HepG2 (cell line): ENCODE data around the gene DISP2. TPM values are rescaled to one million over a fixed set of nuclear protein-coding genes. Genes with fewer than 3 reads are reported as not detected.

Experiments used
- ATF6 ChIP-seq: sonication (generic); formaldehyde crosslinking; conservative IDR thresholded peaks from 2 replicates; pipeline ENCODE4 v1.4.0; 2020; ENCODE audit warnings: missing genetic modification reagents
- CEBPG ChIP-seq: IDR thresholded peaks from 2 replicates; pipeline ENCODE4 v1.6.1; 2016
- CREB1 ChIP-seq, 2 experiments: fragments of 450-650 bp in 1 of 2; IDR thresholded peaks; 2 replicates each; pipeline ENCODE4 v1.6.1; 2016 to 2017; ENCODE audit warnings: control low read depth in 1 of 2, mild to moderate bottlenecking in 1 of 2, missing compliant biosample characterization in 1 of 2, missing genetic modification characterization in 1 of 2
- ELF3 ChIP-seq: IDR thresholded peaks from 2 replicates; pipeline ENCODE4 v1.6.1; 2016; ENCODE audit warnings: missing genetic modification reagents, missing compliant biosample characterization
- ELF4 ChIP-seq: sonication (generic); formaldehyde crosslinking; IDR thresholded peaks from 2 replicates; pipeline ENCODE4 v1.5.0; 2020; ENCODE audit warnings: missing genetic modification reagents, mild to moderate bottlenecking, moderate library complexity, borderline replicate concordance
- KAT2B ChIP-seq: fragments of 150-350 bp; IDR thresholded peaks from 2 replicates; pipeline ENCODE4 v1.6.1; 2014; ENCODE audit warnings: low read depth, low read length, borderline replicate concordance
- KLF13 ChIP-seq: sonication (generic); formaldehyde crosslinking; IDR thresholded peaks from 2 replicates; pipeline ENCODE4 v1.4.0; 2020; ENCODE audit warnings: mild to moderate bottlenecking, missing genetic modification reagents
- MAFF ChIP-seq: IDR thresholded peaks from 2 replicates; pipeline ENCODE4 v1.6.1; 2011; ENCODE audit warnings: low read depth, low read length, improper control_type of control experiment
- MAFK ChIP-seq, 2 experiments: IDR thresholded peaks in 1 of 2; conservative IDR thresholded peaks in 1 of 2; 2 replicates each; pipeline ENCODE4 v1.6.1; 2011; ENCODE audit warnings: improper control_type of control experiment in 2 of 2, low read length in 2 of 2
- MTA1 ChIP-seq: sonication (generic); formaldehyde crosslinking; IDR thresholded peaks from 2 replicates; pipeline ENCODE4 v1.4.0; 2020; ENCODE audit warnings: missing genetic modification reagents, mild to moderate bottlenecking, borderline replicate concordance
- RFXAP ChIP-seq: sonication (generic); formaldehyde crosslinking; IDR thresholded peaks from 2 replicates; pipeline ENCODE4 v1.4.0; 2020; ENCODE audit warnings: missing genetic modification reagents, borderline replicate concordance
- SNAPC2 ChIP-seq: sonication (generic); formaldehyde crosslinking; IDR thresholded peaks from 2 replicates; pipeline ENCODE4 v1.8.1; 2022; ENCODE audit warnings: mild to moderate bottlenecking, missing genetic modification reagents
- SOX13 ChIP-seq, 3 experiments: fragments of 450-650 bp in 1 of 3; sonication (generic) in 1 of 3; formaldehyde crosslinking in 1 of 3; IDR thresholded peaks in 2 of 3; conservative IDR thresholded peaks in 1 of 3; 2 replicates each; pipeline versions ENCODE4 v1.5.0 to v1.6.1; 2016 to 2020; ENCODE audit warnings: antibody characterized with exemption in 1 of 3, mild to moderate bottlenecking in 1 of 3, missing compliant biosample characterization in 1 of 3, missing genetic modification reagents in 1 of 3, moderate library complexity in 1 of 3
- SOX6 ChIP-seq, 2 experiments: fragments of 450-650 bp in 1 of 2; sonication (generic) in 1 of 2; formaldehyde crosslinking in 1 of 2; IDR thresholded peaks; 2 replicates each; pipeline versions ENCODE4 v1.4.0 to v1.6.1; 2017 to 2020; ENCODE audit warnings: antibody characterized with exemption in 1 of 2, mild to moderate bottlenecking in 1 of 2, missing genetic modification reagents in 1 of 2
- SRSF1 ChIP-seq: fragments of 200-400 bp; formaldehyde crosslinking; optimal IDR thresholded peaks from 2 replicates; pipeline ENCODE3; 2017; ENCODE audit warnings: mild to moderate bottlenecking, low read depth, low read length, moderate library complexity
- TEF ChIP-seq: sonication (generic); formaldehyde crosslinking; IDR thresholded peaks from 2 replicates; pipeline ENCODE4 v1.5.0; 2020; ENCODE audit warnings: missing genetic modification reagents
- ZBTB33 ChIP-seq: sonication (generic); formaldehyde crosslinking; IDR thresholded peaks from 2 replicates; pipeline ENCODE4 v1.4.0; 2020; ENCODE audit warnings: missing genetic modification reagents
- ZBTB38 ChIP-seq: sonication (generic); formaldehyde crosslinking; IDR thresholded peaks from 2 replicates; pipeline ENCODE4 v1.5.1; 2020; ENCODE audit warnings: mild to moderate bottlenecking, missing genetic modification reagents
- ZNF160 ChIP-seq: sonication (generic); formaldehyde crosslinking; IDR thresholded peaks from 2 replicates; pipeline ENCODE4 v1.8.0; 2022; ENCODE audit warnings: mild to moderate bottlenecking, inconsistent platforms, missing genetic modification reagents
- ZNF17 ChIP-seq: sonication (generic); formaldehyde crosslinking; IDR thresholded peaks from 2 replicates; pipeline ENCODE4 v1.5.0; 2020; ENCODE audit warnings: mild to moderate bottlenecking, missing genetic modification reagents
- ZNF253 ChIP-seq: sonication (generic); formaldehyde crosslinking; IDR thresholded peaks from 2 replicates; pipeline ENCODE4 v1.8.0; 2022; ENCODE audit warnings: mild to moderate bottlenecking, missing genetic modification reagents, borderline replicate concordance
- ZNF570 ChIP-seq: sonication (generic); formaldehyde crosslinking; IDR thresholded peaks from 2 replicates; pipeline ENCODE4 v1.4.0; 2020; ENCODE audit warnings: mild to moderate bottlenecking, missing genetic modification reagents, borderline replicate concordance
- ZNF616 ChIP-seq: sonication (generic); formaldehyde crosslinking; IDR thresholded peaks from 2 replicates; pipeline ENCODE4 v1.5.0; 2020; ENCODE audit warnings: low read depth, mild to moderate bottlenecking, missing genetic modification reagents
- polyA plus RNA-seq, 8 experiments: library from polyadenylated mRNA; depleted of rRNA in 3 of 8; stranded (reverse) in 7 of 8; unstranded in 1 of 8; fragments of >200 nt; fragmentation: Illumina TruSeq in 4 of 8; extraction: Trizol in 4 of 8; gene quantifications; 2 replicates each; pipeline versions ENCODE4 v1.2.1 to v1.2.3, GENCODE V29; 2011 to 2016; ENCODE audit warnings: low read depth in 4 of 8, missing spikeins in 1 of 8, mixed read lengths in 1 of 8; ENCODE audit not compliant: insufficient read depth in 1 of 8
- total RNA-seq, 5 experiments: library from RNA; depleted of rRNA; stranded (reverse); fragments of >200 nt; fragmentation: Illumina TruSeq; extraction: Trizol; gene quantifications; 2 replicates each; pipeline ENCODE4 v1.2.3, GENCODE V29; 2016; ENCODE audit warnings: low read depth in 1 of 5

Gene DISP2
- total and polyA plus RNA-seq, 2 of the 13 experiments (the other 11 are each of a cell fraction or from before 2014, with no cell fraction given), result 0.09 to 0.32 TPM

GRCh38 chr15:40388941-40389823 is 31.2 kb downstream of the DISP2 start (continued):
- TF ChIP-seq MAFK (conservative IDR thresholded peaks at IDR 0.05 in 1 of 2, IDR thresholded peaks at IDR 0.05 in 1 of 2; ENCODE audit: low read length in 2 of 2), result peak; percentile 58 to 84
- no peak for TF ChIP-seq ZNF570 (CRISPR knock-in tag)
- TF ChIP-seq MTA1 (CRISPR knock-in tag), result no peak
- TF ChIP-seq RFXAP (CRISPR knock-in tag), result peak; percentile 75; the same call in 1 of the 2 replicates
- peak; percentile 73 for TF ChIP-seq CEBPG
- TF ChIP-seq SRSF1, result no peak
- TF ChIP-seq ZNF253 (CRISPR knock-in tag), result no peak
- peak; percentile 73 for TF ChIP-seq MAFF
- no peak for TF ChIP-seq ZNF17
- no peak for TF ChIP-seq SNAPC2
- TF ChIP-seq ATF6 (CRISPR knock-in tag), result no peak
- 0 out of 2 replicates have a peak, but pooled peaks have one; percentile 42 for TF ChIP-seq ELF3 (CRISPR knock-in tag)
- no peak for TF ChIP-seq CREB1 (IDR thresholded peaks at IDR 0.05)
- 0 out of 2 replicates have a peak, but pooled peaks have one; percentile 14 for TF ChIP-seq CREB1 (CRISPR knock-in tag; IDR thresholded peaks at IDR 0.05)
- TF ChIP-seq ZNF160 (CRISPR knock-in tag), result no peak
- peak; percentile 88; the same call in 1 of the 2 replicates for TF ChIP-seq TEF (CRISPR knock-in tag)
- TF ChIP-seq ELF4 (CRISPR knock-in tag), result no peak
- no peak for TF ChIP-seq KAT2B
- peak; percentile 60 for TF ChIP-seq ZBTB33 (CRISPR knock-in tag)
- peak; percentile 43; the same call in 1 of the 2 replicates for TF ChIP-seq ZBTB38 (CRISPR knock-in tag)
- no peak for TF ChIP-seq ZNF616
- TF ChIP-seq KLF13, result no peak
- TF ChIP-seq SOX6 (IDR thresholded peaks at IDR 0.05), result no peak
- peak; percentile 56; the same call in 1 of the 2 replicates for TF ChIP-seq SOX6 (CRISPR knock-in tag; IDR thresholded peaks at IDR 0.05)
- no peak for TF ChIP-seq SOX13 (IDR thresholded peaks at IDR 0.05)
- TF ChIP-seq SOX13 (CRISPR knock-in tag; conservative IDR thresholded peaks at IDR 0.05 in 1 of 2, IDR thresholded peaks at IDR 0.05 in 1 of 2), result peak in 1 of 2 experiments; percentile 54; a peak in 1 of 4 replicates
